Hematopoietic multipotent progenitor cell treated with erythropoietin and hydrocortisone succinate and interleukin-3 and kit ligand, for 4 days (in vitro differentiated cells): ENCODE data around the gene CAV1.
A peak's percentile ranks its signal among the peaks of the same experiment; 100 is the strongest.

Source experiments
- DNase-seq: peaks from one replicate; pipeline ENCODE4 v3.0.0-alpha.2; 2015

CAV1 gene

DNA sequence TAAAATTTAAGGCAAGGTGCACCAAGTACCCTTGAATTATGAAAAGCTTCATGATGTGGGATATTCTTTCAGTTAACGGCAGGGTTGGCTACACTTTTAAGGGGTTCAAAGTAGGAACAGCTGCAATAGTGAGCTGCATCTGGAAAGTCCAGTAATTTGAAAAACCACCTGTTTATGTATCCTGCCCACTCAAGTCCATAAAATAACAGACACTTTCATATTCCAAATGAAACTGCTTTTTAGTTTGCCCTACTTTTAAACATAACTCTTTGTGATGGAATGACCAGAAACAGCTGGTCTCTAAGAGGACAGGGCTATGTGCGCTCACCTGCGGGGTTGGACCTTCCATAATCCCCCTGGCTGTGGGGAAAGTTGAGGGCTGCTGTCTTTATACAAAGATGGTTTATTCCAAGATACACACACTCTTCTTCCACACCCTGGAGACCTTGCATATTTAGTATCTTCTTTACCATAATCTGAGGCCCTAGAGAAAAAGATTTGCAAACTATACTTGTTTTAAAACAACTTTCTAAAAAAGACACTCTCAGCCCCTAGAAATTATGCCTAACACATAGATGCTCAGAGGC, 7.4 kb downstream of the CAV1 start:
- no peak for DNase-seq

DNA sequence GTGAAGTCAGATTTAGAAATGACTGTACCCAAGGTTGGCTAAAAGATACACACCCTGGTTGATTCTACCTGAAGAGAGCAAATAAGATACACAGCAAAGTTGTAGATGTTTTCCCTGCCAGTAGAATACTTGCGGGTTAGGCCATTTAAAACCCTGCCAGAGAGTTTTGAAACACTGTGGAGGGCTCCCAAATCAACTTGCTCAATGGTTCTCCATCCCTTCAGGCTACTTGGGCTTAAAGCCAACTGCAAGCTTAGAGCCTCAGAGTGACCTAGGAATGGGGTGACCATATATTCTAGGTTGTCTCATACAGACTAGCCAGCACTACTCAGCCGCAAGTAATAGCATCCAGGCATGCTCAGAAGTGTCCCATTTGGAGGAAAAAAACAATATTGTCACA, 10.0 kb downstream of the CAV1 start:
- DNase-seq = no peak

DNA sequence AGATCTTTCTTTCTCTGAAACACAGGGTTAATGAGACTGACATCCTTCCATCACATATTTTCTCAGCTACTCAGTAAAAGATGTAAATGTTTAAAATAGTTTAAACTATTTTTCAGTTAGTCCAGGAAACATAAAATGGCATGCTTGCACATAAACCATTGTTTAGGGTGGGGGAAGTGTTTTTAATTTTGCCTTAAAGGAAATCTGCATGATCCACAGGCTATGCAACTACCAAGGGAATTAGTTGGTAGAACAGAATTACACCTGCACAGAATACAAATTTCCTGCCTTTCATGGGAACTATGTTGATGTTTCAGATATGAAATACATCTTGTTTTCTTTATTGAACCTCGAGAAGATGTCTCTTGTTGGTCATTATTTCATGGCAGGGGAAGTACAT, 10.6 kb downstream of the CAV1 start:
- DNase-seq = no peak

DNA sequence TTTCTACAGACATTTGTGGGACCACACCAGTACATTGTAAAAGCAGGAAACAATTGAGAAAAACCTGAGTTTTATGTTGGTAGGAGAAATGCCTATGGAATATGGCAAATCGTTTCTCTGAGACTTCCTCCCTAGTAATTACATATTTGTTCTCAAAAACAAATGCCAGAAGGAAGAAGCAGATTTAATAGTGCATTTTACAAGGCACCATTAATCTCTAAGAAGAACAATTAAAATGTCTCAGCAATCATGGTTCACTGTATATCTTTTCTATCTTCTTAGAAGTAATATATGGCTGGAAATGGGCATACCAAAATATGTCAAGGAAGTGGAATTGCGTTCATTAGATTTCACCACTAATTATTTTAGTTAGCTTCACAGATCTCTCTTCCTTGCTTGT, 13.3 kb downstream of the CAV1 start:
- DNase-seq = no peak

DNA sequence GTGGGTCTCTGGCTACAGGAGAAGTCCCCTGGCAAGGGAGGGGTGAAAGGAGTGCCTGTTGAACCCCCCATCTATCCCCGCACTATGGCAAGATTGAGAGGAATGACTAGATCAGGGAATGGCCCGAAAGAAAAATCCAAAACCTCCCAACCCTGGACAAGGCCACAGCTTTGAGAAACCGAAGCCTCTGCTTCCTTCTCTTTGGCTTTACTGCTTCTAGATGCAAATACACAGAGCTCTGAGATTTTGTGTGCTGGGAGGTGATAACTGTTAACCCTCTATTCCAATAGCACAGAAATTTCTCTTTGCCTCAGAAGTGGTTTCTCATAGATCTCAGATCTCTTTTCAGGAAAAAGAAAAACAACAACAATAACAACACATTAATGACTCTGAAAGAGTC, 15.0 kb downstream of the CAV1 start:
- DNase-seq = no peak

DNA sequence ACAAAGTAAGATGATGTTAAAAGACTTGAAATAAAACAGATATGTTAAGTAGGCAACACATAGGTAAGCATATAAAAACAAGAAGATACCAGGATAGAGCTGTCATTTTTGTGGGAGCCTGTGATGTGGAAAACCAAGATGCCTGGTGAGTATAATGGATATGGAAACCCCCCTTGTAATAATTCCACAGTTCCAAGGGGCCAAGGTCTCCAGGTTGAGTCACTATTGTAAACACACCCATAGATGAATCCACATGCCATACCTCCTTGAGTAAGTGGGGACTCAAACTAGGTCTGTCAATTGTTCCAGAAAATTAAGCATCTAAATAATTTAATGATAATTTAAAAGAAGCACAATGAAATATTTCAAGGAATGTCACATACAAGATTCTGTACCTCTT, 15.9 kb downstream of the CAV1 start:
- DNase-seq = no peak

DNA sequence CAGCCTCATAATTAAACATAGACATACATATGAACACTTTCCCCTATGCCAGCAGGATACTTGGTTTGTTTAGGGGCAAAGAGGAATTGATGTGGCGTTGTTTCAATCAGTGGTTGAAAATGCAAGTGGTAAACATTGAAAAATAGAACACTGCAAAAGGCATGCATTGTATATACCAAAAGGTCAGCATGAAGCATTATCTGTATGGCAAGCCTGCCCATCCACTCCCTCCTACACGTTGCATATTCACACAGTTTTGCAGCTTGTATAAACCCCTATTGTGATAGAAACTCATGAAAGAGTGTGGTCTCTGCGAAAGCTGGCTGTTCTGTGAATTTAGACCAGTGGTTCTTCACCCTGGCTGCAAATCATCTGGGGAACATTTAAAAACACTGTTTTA, 17.1 kb downstream of the CAV1 start:
- DNase-seq = no peak

DNA sequence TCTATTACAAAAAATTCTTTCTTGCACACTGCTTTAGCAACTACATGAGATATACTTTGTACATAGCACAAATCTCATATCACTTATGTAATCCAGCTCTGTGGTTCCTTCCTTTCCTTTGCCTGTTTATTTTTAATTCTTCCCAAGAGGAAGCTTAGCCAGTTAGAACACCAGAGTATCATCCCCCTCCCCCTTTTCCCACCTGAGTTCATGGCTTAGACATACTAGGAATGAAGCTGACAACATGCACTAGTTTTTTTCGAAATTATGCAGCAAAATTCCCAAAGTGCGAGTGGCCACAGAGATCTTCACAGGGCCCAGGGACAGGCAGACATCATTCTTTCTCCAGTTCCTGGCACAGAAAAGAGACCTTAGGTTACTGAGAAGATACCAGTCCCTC, 17.8 kb downstream of the CAV1 start:
- DNase-seq = no peak

DNA sequence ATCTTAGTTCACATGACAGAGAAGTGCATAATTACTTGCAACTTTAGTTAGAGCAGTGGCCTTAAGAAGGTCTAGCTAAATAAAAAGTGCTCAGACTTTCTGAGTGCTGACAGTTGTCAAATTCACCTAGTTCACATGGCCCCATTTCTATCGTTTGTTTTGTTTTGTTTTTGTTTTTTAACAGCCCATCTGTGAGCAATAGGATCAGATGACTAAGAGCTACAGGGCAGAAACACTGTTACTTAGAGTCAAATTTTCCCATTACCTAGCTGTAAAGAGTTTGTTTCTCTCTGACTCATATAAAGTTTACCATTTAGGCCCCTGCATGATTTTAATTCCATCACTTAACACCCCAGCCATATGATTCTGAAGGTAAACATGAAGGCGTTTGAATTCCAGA, 18.8 kb downstream of the CAV1 start:
- no peak for DNase-seq

DNA sequence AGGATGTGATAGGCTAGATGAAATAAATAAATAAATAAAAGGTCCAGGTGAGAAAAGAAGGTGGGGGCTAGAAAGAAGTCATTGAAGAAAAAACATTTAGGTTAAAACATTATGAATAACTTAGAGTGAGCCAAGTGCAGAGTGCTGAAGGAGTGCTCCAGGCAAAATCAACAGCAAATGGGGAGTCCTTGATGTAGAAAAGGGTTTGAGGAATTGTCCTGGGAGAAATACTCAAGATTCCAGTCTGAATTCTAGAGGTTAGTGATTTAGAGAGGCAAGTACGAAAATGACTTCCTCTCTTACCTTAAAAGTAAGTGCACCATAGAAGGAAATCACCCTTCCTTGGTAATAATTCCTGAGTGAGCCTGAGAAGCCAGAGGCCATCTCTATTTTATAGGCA, 19.7 kb downstream of the CAV1 start:
- DNase-seq = no peak

DNA sequence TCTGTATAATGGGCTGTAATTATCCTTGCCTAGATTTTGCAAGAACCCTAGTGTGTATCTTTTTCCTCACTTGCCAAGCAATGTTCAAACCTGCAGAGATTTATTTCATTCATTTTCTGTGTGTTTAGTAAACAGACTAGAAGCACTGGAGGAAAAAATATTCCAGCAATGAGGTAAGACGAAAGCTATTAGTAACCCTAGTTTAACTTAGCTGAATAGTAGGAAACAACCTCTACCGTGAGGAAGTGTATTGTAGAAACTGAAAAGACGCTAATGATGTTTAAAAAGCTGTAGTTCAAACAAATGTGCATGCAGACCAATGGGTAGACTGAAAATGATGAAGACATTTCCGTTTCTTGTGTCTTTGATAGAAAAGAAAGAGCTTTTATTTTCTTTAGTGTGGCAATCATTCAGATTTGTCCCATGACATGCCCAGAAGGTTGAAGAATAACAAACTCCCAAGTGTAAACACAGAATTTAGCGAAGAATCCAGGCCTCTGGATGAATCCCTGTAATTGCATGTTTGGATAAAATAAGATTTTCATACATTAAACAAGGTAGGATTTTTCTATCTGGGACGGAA, 20.7 kb downstream of the CAV1 start:
- no peak for DNase-seq

DNA sequence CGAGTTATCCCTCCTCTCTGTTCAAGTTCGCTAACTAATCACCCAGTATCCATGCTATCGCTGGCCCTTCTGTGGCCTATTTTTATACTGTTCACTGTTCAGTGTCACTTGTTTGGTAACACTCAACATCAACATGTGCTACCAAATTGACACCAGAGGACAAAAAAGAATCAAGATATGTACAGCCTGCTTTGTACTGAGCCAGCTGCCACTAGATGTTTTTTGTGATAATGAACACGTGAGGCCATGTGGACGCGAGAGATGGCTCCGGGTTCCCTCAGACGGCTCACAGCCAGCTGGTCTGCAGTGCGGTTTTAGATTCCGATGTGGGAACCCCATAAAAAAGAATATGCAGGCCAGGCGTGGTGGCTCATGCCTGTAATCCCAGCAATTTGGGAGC, 21.2 kb downstream of the CAV1 start:
- DNase-seq = no peak

DNA sequence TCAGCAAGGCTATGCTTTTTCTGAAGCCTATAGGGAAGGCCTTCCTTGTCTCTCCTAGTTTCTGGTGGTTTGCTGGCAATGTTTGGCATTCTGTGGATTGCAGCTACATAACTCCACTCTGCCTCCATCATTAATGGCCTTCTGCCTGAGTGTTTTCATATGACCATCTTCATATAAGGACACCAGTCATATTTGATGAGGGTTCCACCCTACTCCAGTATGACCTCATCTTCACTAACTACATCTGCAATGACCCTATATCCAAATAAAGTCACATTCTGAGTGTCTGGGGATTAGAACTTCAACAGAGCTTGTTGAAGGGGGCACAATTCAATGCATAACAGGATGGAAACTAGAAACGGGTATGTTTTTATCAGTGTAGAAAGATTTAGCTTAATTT, 22.1 kb downstream of the CAV1 start:
- DNase-seq = no peak

DNA sequence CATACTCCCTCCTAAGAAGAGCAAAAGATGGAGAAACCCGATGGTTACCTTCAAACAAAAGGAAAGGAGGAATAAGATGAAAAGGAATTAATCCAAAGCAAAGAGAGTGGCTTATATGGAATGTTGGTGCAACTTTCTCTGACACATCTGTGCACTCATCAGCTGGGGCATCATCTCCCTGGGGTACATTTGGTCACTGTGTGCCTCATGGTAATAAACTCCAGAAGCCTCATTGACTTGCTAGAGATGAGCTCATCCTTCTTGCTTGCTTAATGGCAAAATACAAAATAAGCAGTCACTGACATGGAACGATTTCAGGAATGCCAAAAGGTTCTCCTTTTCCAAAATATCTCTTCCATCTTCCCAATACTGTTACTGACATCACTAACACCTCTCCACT, 22.5 kb downstream of the CAV1 start:
- no peak for DNase-seq

DNA sequence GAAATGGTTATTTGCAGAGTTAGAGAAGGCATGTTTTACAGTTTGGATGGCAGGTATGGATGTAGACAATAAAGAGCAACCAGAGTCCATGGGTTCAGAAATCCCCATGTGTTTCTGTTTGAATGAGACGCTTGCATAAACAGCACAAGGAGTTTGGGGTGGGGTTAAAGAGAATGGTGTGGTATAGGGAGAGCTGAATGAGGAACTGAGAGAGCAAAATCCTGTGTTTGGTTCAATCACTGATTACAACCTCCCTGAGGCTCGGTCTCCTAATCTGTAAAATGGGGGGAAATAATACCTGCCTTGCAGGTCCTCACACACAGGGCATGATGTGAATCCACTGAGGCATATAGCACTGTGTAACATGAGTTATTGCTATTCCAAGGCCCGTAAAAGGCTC, 23.7 kb downstream of the CAV1 start:
- no peak for DNase-seq

DNA sequence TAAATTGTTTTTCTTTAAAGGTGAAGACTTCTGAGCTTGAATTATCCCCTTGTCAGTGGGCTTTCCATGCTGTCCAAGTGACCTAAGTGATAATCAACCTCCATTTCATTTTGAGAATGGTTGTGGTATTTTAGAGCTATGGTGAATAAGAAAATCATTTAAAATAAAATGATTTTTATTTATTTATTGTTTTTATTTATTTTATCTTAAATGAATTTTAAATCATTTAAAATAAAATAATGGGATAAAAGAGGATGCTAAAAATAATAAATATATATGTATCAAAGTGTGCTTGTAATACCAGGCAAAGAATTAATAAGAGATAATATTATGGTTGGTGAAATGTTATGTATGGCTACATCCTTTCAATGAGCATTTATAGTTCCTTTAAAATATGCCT, 24.5 kb downstream of the CAV1 start:
- DNase-seq = no peak

DNA sequence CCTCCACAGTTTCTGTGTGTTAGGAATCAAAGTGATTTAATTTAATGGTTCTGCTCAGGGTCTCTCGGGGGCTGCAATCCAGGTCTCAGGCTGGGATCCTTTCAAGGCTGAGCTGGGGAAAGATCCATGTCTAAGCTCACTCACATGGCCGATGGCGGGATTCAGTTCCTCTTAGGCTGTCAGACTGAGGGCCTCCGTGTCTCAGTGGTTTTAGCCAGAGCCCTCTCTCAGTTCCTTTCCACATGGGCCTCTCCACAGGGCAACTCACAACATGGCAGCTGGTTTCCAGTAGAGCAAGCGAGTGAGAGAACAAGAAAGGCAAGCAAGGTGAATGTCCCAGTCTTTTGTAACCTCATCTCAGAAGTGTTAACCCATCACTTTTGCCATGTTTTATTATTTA, 26.9 kb downstream of the CAV1 start:
- DNase-seq = no peak

DNA sequence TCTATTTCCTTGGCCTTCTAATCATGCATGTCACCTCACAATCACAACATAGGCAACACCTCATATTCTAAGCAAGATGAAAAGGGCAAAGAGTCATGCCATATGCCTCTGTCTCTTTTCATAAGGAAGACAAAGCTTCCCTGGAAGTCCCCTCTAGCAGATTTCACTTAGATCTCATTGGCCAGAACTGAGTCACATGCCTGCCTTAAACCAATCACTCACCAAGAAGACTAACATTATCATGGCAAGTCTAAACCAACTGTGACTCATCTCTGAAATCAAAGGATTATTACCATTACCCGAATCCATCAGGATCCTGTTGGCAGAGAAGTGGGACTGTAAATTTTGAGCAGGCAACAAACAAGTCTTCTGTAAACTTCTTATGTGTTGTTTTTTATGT, 27.8 kb downstream of the CAV1 start:
- no peak for DNase-seq

DNA sequence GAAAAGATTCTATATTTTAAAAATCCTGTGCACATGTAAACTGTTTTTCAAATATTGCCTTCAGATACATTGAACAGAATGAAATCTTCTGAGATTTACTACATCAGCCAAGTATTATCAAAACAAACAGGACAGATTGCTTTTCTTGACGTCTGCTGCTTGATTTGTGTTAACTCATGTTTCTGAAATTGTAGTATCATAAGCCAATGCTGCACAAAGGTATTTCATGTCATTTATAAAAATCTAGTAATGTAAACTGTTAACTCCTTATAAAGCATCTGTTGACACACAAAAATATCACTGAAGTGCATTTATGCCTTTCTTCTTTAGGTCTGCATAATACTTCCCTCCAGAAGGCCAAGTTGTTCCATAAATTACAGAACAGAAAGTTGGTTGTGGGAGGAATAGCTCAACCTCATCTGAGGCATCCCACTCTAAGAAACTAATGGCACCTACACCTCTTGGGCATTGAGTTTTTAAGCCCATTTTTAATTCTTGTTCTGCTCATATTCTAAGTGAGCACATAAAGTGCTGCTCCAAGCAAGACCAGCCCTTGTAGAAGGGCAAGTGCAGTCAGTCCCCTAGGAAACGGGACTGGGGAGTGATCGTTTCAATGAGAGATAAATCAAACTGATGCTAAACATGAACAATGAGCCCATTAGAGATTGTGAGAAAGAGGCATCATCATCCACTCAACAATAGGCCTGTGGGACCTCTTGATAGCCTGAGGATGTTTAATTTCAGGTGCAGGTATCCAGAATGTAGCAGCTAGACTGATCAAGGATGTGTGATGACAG, 28.5 kb downstream of the CAV1 start:
- no peak for DNase-seq

DNA sequence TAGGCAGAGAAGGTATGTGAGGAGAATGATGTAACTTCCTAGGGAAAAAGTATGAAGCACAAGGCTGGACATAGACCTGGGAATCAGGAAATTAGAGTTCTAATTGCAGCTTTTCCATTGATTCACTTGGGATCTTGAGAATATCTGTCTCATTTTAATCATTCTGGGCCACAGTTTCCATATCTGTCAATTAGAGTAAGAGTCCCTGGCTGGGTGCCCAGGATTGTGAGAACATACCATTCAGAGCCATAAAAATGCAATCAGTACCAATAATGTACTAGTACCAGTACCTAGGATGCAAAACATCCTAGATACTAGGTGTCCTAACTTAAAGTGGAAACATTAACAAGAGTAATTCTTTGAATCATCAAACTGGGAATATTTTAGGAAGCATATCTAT, 29.6 kb downstream of the CAV1 start:
- DNase-seq = peak; percentile 12

DNA sequence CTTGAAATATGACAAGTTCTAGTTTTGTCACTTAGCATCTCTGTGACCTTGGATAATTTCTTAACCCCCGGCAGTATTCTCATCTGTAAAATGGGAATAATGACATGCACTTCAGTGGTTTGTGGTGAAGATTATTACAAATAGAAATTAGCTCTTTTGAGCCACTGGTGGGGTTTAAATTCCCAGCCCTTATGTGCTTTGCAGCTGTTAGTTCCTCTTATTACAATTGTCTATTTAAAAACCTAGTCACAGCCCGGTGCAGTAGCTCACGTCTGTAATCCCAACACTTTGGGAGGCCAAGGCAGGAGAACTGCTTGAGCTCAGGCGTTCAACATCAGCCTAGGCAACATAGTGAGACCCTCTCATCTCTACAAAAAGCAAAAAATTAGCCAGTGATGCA, 30.1 kb downstream of the CAV1 start:
- no peak for DNase-seq

DNA sequence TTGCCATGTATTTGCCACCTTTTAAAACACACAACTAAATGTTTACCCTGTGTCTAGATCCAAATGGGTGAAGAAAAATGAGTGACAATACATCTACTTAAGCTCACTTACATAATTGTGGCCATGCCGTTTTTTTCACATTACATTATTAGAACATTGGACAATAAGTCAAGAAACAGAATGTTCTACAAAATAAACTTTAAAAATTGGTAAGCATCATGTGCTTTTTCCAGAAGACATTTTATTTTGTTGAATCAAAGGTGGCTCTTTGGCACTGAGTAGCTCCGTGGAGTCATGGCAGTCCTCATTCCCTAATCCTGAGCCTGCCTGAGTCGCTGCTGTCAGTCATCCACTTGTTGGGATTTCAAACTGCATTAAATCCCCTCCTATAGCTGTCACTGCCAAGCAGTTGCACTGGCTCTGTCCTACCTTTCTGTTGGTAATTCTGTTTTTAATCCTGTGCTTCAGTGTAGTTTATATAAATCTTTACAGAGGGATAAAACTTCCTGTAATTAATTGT, 32.3 kb downstream of the CAV1 start:
- no peak for DNase-seq

DNA sequence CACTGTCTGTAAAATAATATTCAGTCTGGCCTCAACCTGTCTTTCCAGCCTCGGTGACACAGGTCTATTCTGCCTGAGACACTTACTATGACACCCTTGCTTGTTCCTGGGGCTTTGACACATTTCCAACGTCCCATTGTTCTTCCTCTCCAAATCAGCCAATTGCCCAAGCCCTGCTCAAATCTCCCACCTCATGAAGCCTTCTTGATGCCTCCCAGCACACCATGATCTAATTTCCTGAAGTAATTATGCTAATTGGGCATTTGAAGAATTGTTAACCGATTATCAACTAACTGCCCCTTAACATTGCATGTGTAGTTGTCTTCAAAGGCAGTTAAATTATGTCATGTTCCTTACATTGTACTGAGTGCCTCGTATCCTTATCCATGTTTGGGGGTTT, 33.1 kb downstream of the CAV1 start:
- no peak for DNase-seq
